ENCODE data around the gene GPR108.

The GPR108 gene

GRCh38 chr19:6700586-6701316 lies 36.6 kb downstream of the GPR108 start:
- TF ChIP-seq ZBTB7A (IDR thresholded peaks at IDR 0.05; ENCODE audit: low read depth) (no peak), EP300 (IDR thresholded peaks at IDR 0.05; ENCODE audit: borderline replicate concordance) (no peak), TEAD4 (IDR thresholded peaks at IDR 0.05) (no peak), REST (IDR thresholded peaks at IDR 0.05; ENCODE audit: low read depth) (no peak), YY1 (IDR thresholded peaks at IDR 0.05; ENCODE audit: low read depth) (no peak), CEBPB (IDR thresholded peaks at IDR 0.05) (no peak), NFIC (IDR thresholded peaks at IDR 0.05) (no peak), CREB1 (IDR thresholded peaks at IDR 0.05; ENCODE audit: low read depth) (no peak), EGR1 (IDR thresholded peaks at IDR 0.05) (no peak), TCF12 (IDR thresholded peaks at IDR 0.05; ENCODE audit: low read depth) (no peak), FOXM1 (IDR thresholded peaks at IDR 0.05; ENCODE audit: borderline replicate concordance, low read depth) (no peak), RAD21 (IDR thresholded peaks at IDR 0.05; ENCODE audit: low read depth) (no peak), TAF1 (IDR thresholded peaks at IDR 0.05; ENCODE audit: low read depth) (no peak)
- TF ChIP-seq, protein P1, sequence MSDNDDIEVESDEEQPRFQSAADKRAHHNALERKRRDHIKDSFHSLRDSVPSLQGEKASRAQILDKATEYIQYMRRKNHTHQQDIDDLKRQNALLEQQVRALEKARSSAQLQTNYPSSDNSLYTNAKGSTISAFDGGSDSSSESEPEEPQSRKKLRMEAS (IDR thresholded peaks at IDR 0.05), result no peak
- TF ChIP-seq, protein P2, sequence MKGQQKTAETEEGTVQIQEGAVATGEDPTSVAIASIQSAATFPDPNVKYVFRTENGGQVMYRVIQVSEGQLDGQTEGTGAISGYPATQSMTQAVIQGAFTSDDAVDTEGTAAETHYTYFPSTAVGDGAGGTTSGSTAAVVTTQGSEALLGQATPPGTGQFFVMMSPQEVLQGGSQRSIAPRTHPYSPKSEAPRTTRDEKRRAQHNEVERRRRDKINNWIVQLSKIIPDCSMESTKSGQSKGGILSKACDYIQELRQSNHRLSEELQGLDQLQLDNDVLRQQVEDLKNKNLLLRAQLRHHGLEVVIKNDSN (IDR thresholded peaks at IDR 0.05), result no peak

GRCh38 chr19:6699935-6700334 lies 37.4 kb downstream of the GPR108 start:
- TF ChIP-seq FOXM1 (IDR thresholded peaks at IDR 0.05; ENCODE audit: borderline replicate concordance, low read depth), result no peak
- TF ChIP-seq NFIC (IDR thresholded peaks at IDR 0.05), result no peak
- no peak for TF ChIP-seq TCF12 (IDR thresholded peaks at IDR 0.05; ENCODE audit: low read depth)
- TF ChIP-seq CREB1 (IDR thresholded peaks at IDR 0.05; ENCODE audit: low read depth), result no peak
- TF ChIP-seq REST (IDR thresholded peaks at IDR 0.05; ENCODE audit: low read depth), result no peak
- TF ChIP-seq CEBPB (IDR thresholded peaks at IDR 0.05), result no peak
- no peak for TF ChIP-seq TAF1 (IDR thresholded peaks at IDR 0.05; ENCODE audit: low read depth)
- TF ChIP-seq, protein P2 (IDR thresholded peaks at IDR 0.05), result no peak
- TF ChIP-seq EP300 (IDR thresholded peaks at IDR 0.05; ENCODE audit: borderline replicate concordance), result no peak
- TF ChIP-seq TEAD4 (IDR thresholded peaks at IDR 0.05), result no peak
- TF ChIP-seq EGR1 (IDR thresholded peaks at IDR 0.05), result no peak

- no peak for TF ChIP-seq EGR1 (IDR thresholded peaks at IDR 0.05)
- TF ChIP-seq TAF1 (IDR thresholded peaks at IDR 0.05; ENCODE audit: low read depth), result no peak
- no peak for TF ChIP-seq CREB1 (IDR thresholded peaks at IDR 0.05; ENCODE audit: low read depth)
- TF ChIP-seq, protein P2 (IDR thresholded peaks at IDR 0.05), result no peak
- TF ChIP-seq YY1 (IDR thresholded peaks at IDR 0.05; ENCODE audit: low read depth), result no peak
- no peak for TF ChIP-seq TEAD4 (IDR thresholded peaks at IDR 0.05)
- no peak for TF ChIP-seq RAD21 (IDR thresholded peaks at IDR 0.05; ENCODE audit: low read depth)
- no peak for TF ChIP-seq NFIC (IDR thresholded peaks at IDR 0.05)
- no peak for TF ChIP-seq REST (IDR thresholded peaks at IDR 0.05; ENCODE audit: low read depth)
- TF ChIP-seq FOXM1 (IDR thresholded peaks at IDR 0.05; ENCODE audit: borderline replicate concordance, low read depth), result no peak
- no peak for TF ChIP-seq CEBPB (IDR thresholded peaks at IDR 0.05)
- TF ChIP-seq EP300 (IDR thresholded peaks at IDR 0.05; ENCODE audit: borderline replicate concordance), result no peak
Observed at GRCh38 chr19:6697291-6697690, 40.1 kb downstream of the GPR108 start.
